OCI-LY3 (cell line): Measurements from ENCODE around the gene STARD9.

ENCODE experiments used
- H2AFZ ChIP-seq: fragments of 200-600, 300-600 bp; shearing (Covaris generic); 2 replicates; pipeline ENCODE4 v1.6.0; 2014; ENCODE audit warnings: antibody characterized with exemption, low read depth, low read length
- H3K27ac ChIP-seq: fragments of 200-600, 300-600 bp; sonication (generic); 2 replicates; pipeline ENCODE4 v1.5.1; 2014; ENCODE audit warnings: mild to moderate bottlenecking, low read length, moderate library complexity, mixed read lengths
- H3K27me3 ChIP-seq: fragments of 200-600, 300-600 bp; sonication (generic); 2 replicates; pipeline ENCODE4 v1.6.1; 2014; ENCODE audit warnings: low read depth, low read length, mixed read lengths
- H3K36me3 ChIP-seq: fragments of 200-600, 300-600 bp; sonication (generic); replicated peaks from 2 replicates; pipeline ENCODE3; 2014; ENCODE audit warnings: low read depth, low read length, mixed read lengths
- H3K4me1 ChIP-seq: fragments of 300-600, 200-600 bp; sonication (generic); 2 replicates; pipeline ENCODE4 v1.6.1; 2014; ENCODE audit warnings: low read length, mixed read lengths
- H3K4me2 ChIP-seq: fragments of 200-600, 300-600 bp; sonication (generic); 2 replicates; pipeline ENCODE4 v1.6.1; 2014; ENCODE audit warnings: low read length, mixed read lengths
- H3K4me3 ChIP-seq: fragments of 300-600, 200-600 bp; sonication (generic); 2 replicates; pipeline ENCODE4 v1.5.1; 2014; ENCODE audit warnings: antibody characterized with exemption, mild to moderate bottlenecking, low read length, moderate library complexity
- H3K79me2 ChIP-seq: fragments of 300-600, 200-600 bp; shearing (Covaris generic); 2 replicates; pipeline ENCODE4 v1.6.1; 2014; ENCODE audit warnings: mild to moderate bottlenecking, low read length, mixed read lengths
- H3K9ac ChIP-seq: fragments of 300-600, 200-600 bp; shearing (Covaris generic); 2 replicates; pipeline ENCODE4 v1.6.0; 2014; ENCODE audit warnings: mild to moderate bottlenecking, low read length, moderate library complexity
- H3K9me3 ChIP-seq: fragments of 200-600, 300-600 bp; shearing (Covaris generic); 2 replicates; pipeline ENCODE4 v1.6.1; 2014; ENCODE audit warnings: low read length, mixed read lengths; ENCODE audit not compliant: insufficient read depth
- H4K20me1 ChIP-seq: fragments of 200-600, 300-600 bp; sonication (generic); 2 replicates; pipeline ENCODE4 v1.6.1; 2016; ENCODE audit warnings: low read length, mixed read lengths; ENCODE audit not compliant: insufficient read depth
- EZH2phosphoT487 ChIP-seq: fragments of 200-600 bp; shearing (Covaris generic); IDR thresholded peaks from 2 replicates; pipeline ENCODE4 v1.6.1; 2018; ENCODE audit warnings: antibody characterized with exemption, mixed run types, low read depth
- TF ChIP-seq, protein P1 (sequence below): fragments of 200-600, 300-600 bp; sonication (generic); IDR thresholded peaks from 2 replicates; pipeline ENCODE4 v1.5.1; 2014; ENCODE audit warnings: antibody characterized with exemption, low read length, low read depth

The STARD9 gene

DNA sequence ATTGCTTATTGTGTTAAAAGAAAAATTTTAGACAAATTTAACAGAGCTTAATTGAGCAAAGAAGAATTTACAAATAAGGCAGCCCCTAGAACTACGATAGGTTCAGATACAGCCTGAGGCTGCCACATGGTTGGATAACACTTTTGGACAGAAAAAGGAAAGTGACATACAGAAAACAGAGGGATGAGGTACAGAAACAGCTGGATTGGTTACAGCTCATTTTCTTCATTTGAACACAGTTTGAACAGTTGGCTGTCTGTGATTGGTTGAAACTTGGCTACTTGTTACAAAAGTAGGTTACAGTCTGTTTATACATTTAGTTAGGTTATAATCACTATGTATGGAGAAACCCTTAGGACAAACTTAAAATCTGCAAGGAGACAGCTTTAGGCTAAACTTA, 46.0 kb downstream of the STARD9 start:
- Histone ChIP-seq H3K9me3 (no peaks in the 10 kb centered on the region), H3K27me3 (no peaks in the 10 kb centered on the region), H3K27ac (no peak overlapping the region), H4K20me1 (no peaks in the 10 kb centered on the region), H3K36me3 (no peaks in the 10 kb centered on the region), H2AFZ (no peak overlapping the region), H3K79me2 (no peaks in the 10 kb centered on the region), H3K4me3 (no peak overlapping the region), H3K9ac (no peak overlapping the region), H3K4me1 (no peaks in the 10 kb centered on the region), H3K4me2 (no peak overlapping the region)
- TF ChIP-seq, protein P1, sequence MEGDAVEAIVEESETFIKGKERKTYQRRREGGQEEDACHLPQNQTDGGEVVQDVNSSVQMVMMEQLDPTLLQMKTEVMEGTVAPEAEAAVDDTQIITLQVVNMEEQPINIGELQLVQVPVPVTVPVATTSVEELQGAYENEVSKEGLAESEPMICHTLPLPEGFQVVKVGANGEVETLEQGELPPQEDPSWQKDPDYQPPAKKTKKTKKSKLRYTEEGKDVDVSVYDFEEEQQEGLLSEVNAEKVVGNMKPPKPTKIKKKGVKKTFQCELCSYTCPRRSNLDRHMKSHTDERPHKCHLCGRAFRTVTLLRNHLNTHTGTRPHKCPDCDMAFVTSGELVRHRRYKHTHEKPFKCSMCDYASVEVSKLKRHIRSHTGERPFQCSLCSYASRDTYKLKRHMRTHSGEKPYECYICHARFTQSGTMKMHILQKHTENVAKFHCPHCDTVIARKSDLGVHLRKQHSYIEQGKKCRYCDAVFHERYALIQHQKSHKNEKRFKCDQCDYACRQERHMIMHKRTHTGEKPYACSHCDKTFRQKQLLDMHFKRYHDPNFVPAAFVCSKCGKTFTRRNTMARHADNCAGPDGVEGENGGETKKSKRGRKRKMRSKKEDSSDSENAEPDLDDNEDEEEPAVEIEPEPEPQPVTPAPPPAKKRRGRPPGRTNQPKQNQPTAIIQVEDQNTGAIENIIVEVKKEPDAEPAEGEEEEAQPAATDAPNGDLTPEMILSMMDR = no peak
- no peak for TF ChIP-seq EZH2phosphoT487

DNA sequence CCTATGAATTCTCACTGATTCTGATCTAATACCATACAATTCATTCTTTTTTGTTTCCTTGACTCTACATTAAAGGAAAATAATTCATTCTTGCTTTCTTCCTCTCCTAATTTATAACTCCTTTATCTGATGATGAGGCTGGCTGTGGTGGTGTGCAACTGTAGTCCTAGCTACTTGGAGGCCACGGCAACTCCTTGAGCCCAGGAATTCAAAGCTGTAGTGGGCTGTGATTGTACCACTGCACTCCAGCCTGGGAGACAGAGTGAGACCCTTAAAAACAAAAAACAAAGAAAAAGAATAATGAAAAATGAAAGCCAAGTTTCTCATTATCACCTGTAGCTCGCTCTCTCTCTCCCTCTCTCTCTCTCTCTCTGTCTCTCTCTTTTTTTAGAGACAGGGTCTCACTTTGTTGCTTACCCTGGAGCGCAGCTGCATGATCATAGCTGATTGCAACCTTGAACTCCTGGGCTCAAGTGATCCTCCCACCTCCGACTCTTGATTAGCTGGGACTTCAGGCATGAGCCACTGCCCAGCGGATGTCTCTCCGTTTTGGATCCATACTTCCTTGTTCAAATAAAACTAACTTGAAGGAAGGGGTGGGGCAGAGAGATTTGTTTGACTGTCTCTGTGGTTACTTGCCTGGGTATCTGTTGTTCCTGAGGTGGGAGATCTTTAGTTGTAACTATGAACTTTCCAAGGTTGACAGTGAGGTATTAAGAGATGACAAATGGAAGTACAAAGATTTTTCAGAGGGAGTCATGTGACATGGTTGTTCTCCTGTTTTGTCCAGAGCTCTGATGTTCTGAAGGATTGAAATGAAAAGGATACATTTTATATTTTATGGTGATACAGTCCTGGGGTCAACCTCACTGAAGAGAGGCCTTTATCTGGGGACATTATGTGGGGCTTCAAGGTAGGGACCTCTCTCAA, 46.9 kb downstream of the STARD9 start:
- Histone ChIP-seq H3K27me3 (no peaks in the 10 kb centered on the region), H3K27ac (no peak overlapping the region), H3K79me2 (no peaks in the 10 kb centered on the region), H4K20me1 (no peaks in the 10 kb centered on the region), H2AFZ (no peak overlapping the region), H3K36me3 (no peaks in the 10 kb centered on the region), H3K4me1 (no peaks in the 10 kb centered on the region), H3K9me3 (no peaks in the 10 kb centered on the region), H3K9ac (no peak overlapping the region), H3K4me2 (no peak overlapping the region), H3K4me3 (no peak overlapping the region)
- TF ChIP-seq EZH2phosphoT487 = no peak
- TF ChIP-seq, protein P1 = no peak

DNA sequence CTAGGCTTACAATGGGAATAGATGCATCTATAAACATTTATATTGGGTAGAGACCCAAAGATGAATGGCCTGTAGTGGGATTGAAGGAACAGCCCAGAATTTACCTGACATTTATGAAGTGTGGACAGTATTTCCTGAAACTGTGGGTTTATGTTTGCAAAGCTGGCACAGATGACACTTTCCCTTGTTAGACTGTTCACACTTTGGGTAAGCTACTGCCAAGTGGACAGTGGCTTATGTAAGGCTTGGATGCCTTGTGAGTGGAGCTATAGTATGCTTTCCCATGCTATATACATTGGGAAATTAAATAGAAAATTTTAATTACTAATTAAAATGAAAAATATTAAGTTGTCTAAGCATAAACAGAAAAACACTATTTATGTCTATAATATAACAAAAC, 48.5 kb downstream of the STARD9 start:
- Histone ChIP-seq H3K9me3 (no peaks in the 10 kb centered on the region), H3K79me2 (no peaks in the 10 kb centered on the region), H3K27ac (no peak overlapping the region), H3K4me3 (no peak overlapping the region), H3K27me3 (no peaks in the 10 kb centered on the region), H4K20me1 (no peaks in the 10 kb centered on the region), H3K36me3 (no peaks in the 10 kb centered on the region), H2AFZ (no peak overlapping the region), H3K4me2 (no peak overlapping the region), H3K9ac (no peak overlapping the region), H3K4me1 (no peaks in the 10 kb centered on the region)
- TF ChIP-seq, protein P1 = no peak
- TF ChIP-seq EZH2phosphoT487 = no peak

DNA sequence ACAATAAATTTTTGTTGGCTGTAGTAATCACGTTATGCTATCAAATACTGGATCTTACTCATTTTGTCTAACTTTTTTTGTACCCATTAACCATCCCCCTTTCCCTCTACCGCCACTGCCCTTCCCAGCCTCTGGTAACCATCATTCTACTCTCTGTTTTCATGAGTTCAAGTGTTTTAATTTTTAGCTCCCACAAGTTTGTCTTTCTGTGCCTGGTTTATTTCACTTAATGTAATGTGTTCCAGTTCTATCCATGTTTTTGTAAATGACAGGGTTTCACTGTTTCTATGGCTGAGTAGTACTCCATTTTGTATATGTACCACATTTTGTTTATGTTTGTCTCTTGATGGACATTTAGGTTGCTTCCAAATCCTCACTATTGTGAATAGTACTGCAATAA, 52.1 kb downstream of the STARD9 start:
- no peak overlapping the region for H3K9ac ChIP-seq
- H3K4me3 ChIP-seq = no peak overlapping the region

More for the DNA sequence above, 52.1 kb downstream of the STARD9 start:
- H3K27ac ChIP-seq = no peak overlapping the region
- TF ChIP-seq EZH2phosphoT487 = no peak
- TF ChIP-seq, protein P1 = no peak
- no peaks in the 10 kb centered on the region for H4K20me1 ChIP-seq
- H3K9me3 ChIP-seq = no peaks in the 10 kb centered on the region
- H3K4me2 ChIP-seq = no peak overlapping the region
- H3K27me3 ChIP-seq = no peaks in the 10 kb centered on the region
- H3K36me3 ChIP-seq = no peaks in the 10 kb centered on the region
- no peak overlapping the region for H2AFZ ChIP-seq
- H3K4me1 ChIP-seq = peaks cover 5% of the 10 kb centered on the region; the same call in 1 of the 2 replicates
- H3K79me2 ChIP-seq = no peaks in the 10 kb centered on the region
